ENCODE results near the gene GJD3.

- TF ChIP-seq POLR2AphosphoS5 (IDR thresholded peaks at IDR 0.05; ENCODE audit: low read depth) (no peak), CREB1 (CRISPR knock-in tag; IDR thresholded peaks at IDR 0.05; ENCODE audit: low read depth) (no peak), ZNF331 (CRISPR knock-in tag; IDR thresholded peaks at IDR 0.05; ENCODE audit: low read depth) (no peak), REST (IDR thresholded peaks at IDR 0.05; ENCODE audit: unreplicated experiment) (no peak), CTCF (conservative IDR thresholded peaks at IDR 0.05; ENCODE audit: low read depth in 2 of 2) (no peak), EZH2 (IDR thresholded peaks at IDR 0.05; ENCODE audit: low read depth, unreplicated experiment) (no peak), ZNF114 (CRISPR knock-in tag; IDR thresholded peaks at IDR 0.05) (no peak), JUNB (IDR thresholded peaks at IDR 0.05; ENCODE audit: unreplicated experiment) (no peak), EZH2phosphoT487 (IDR thresholded peaks at IDR 0.05; ENCODE audit: unreplicated experiment) (no peak), NANOG (IDR thresholded peaks at IDR 0.05; ENCODE audit: borderline replicate concordance) (no peak), ETS1 (IDR thresholded peaks at IDR 0.05) (no peak), STAT1 (IDR thresholded peaks at IDR 0.05; ENCODE audit: unreplicated experiment) (no peak), ZNF462 (CRISPR knock-in tag; IDR thresholded peaks at IDR 0.05) (no peak)
Observed at GRCh38 chr17:40320756-40321523, 43.6 kb downstream of the GJD3 start.

Data from GM23338 (cell line).